GM18505 (cell line): ENCODE results near the gene SPTBN1.

Experiments used
- ATAC-seq: cut with Tn5 transposase; IDR thresholded peaks from one replicate; pipeline ENCODE4 v1.9.1; 2021; ENCODE audit not compliant: unreplicated experiment
- POLR2A ChIP-seq: IDR thresholded peaks from 4 replicates; pipeline ENCODE4 v1.6.1; 2011; ENCODE audit warnings: borderline replicate concordance; ENCODE audit not compliant: insufficient read depth, insufficient read length; ENCODE audit errors: extremely low read depth

The SPTBN1 gene

GRCh38 chr2:54659527-54659926 lies 203.4 kb downstream of the SPTBN1 start:
- no peak for TF ChIP-seq POLR2A
- ATAC-seq = no peak

- TF ChIP-seq POLR2A = no peak
- no peak for ATAC-seq
Observed at GRCh38 chr2:54660752-54661151, 204.6 kb downstream of the SPTBN1 start.

- no peak for TF ChIP-seq POLR2A
- no peak for ATAC-seq
Observed at GRCh38 chr2:54663424-54664030, 207.4 kb downstream of the SPTBN1 start.

- TF ChIP-seq POLR2A = no peak
- ATAC-seq = no peak
Observed at GRCh38 chr2:54664238-54664786, 208.2 kb downstream of the SPTBN1 start.

GRCh38 chr2:54665436-54665856 lies 209.3 kb downstream of the SPTBN1 start:
- no peak for ATAC-seq
- no peak for TF ChIP-seq POLR2A

GRCh38 chr2:54666131-54666633 lies 210.1 kb downstream of the SPTBN1 start:
- no peak for ATAC-seq
- TF ChIP-seq POLR2A = no peak

GRCh38 chr2:54666634-54667265 lies 210.6 kb downstream of the SPTBN1 start:
- TF ChIP-seq POLR2A = no peak
- ATAC-seq = no peak

GRCh38 chr2:54667266-54667639 lies 211.1 kb downstream of the SPTBN1 start:
- no peak for TF ChIP-seq POLR2A

GRCh38 chr2:54667726-54668650 lies 211.9 kb downstream of the SPTBN1 start:
- no peak for TF ChIP-seq POLR2A
- ATAC-seq = no peak

More at GRCh38 chr2:54667266-54667639, 211.1 kb downstream of the SPTBN1 start:
- no peak for ATAC-seq

- ATAC-seq = no peak
- TF ChIP-seq POLR2A = no peak
Observed at GRCh38 chr2:54668711-54669110, 212.6 kb downstream of the SPTBN1 start.

- ATAC-seq = no peak
- no peak for TF ChIP-seq POLR2A
Observed at GRCh38 chr2:54669677-54670484, 213.8 kb downstream of the SPTBN1 start.

GRCh38 chr2:54670485-54671009 lies 214.4 kb downstream of the SPTBN1 start:
- no peak for TF ChIP-seq POLR2A
- no peak for ATAC-seq

GRCh38 chr2:54671010-54671409 lies 214.9 kb downstream of the SPTBN1 start:
- no peak for ATAC-seq
- TF ChIP-seq POLR2A = no peak
